Suprapubic skin (tissue), 3 donors: ENCODE data around the gene GIMAP7.

Experiments used
- CTCF ChIP-seq, 2 donors: fragments of 200-600 bp in 1 of 2; fragments of 450-650 bp in 1 of 2; sonication (generic) in 1 of 2; IDR thresholded peaks; one replicate each; pipeline ENCODE4 v1.5.1; 2016 to 2019; ENCODE audit warnings: antibody characterized with exemption in 2 of 2, mild to moderate bottlenecking in 1 of 2, moderate library complexity in 1 of 2
- POLR2AphosphoS5 ChIP-seq, 3 donors: sonication (generic); formaldehyde crosslinking; IDR thresholded peaks; one replicate each; pipeline ENCODE4 v1.6.1; 2017; ENCODE audit warnings: antibody characterized with exemption in 3 of 3

- TF ChIP-seq CTCF (IDR thresholded peaks at IDR 0.05) (no peak), POLR2AphosphoS5 (IDR thresholded peaks at IDR 0.05) (no peak)
These were observed 23.6 kb downstream of the GIMAP7 start for GRCh38 chr7:150538259-150538658.
